Cerebellar nuclear complex (tissue), 1 donor: ENCODE results near the gene BAD.

ENCODE experiments used
- DNase-seq, 2 experiments: peaks; one replicate each; lab custom pipeline; 2025; lab: John Stamatoyannopoulos, UW

The BAD gene

DNA sequence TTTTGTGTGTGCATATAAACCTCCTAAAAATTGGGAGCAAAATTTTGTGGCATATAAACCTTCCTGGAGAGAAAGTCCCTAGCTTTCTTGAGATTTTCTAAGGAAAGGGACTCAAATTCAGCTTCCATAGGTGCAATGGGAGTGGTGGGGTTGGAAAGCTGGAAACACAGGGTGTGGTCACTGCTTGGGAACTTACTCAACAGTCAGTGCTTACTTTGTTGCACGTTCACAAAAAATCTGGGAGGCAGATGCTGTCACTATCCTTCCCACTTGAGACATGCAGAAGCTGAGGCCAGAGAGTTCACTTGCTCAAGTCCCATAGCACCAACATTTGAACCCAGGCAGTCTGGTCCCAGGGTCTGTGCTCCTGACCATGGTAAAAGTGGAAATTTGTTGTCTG lies 11.8 kb upstream of the BAD start:
- DNase-seq, result no peak

- DNase-seq, result no peak
Observed at GRCh38 chr11:64295760-64296159, 11.3 kb upstream of the BAD start.

- DNase-seq, result no peak
Observed at GRCh38 chr11:64294774-64295173, 10.3 kb upstream of the BAD start.

GRCh38 chr11:64292460-64293254 lies 8.2 kb upstream of the BAD start:
- no peak for DNase-seq

- DNase-seq, result no peak
Observed at GRCh38 chr11:64291752-64292459, 7.4 kb upstream of the BAD start.

DNA sequence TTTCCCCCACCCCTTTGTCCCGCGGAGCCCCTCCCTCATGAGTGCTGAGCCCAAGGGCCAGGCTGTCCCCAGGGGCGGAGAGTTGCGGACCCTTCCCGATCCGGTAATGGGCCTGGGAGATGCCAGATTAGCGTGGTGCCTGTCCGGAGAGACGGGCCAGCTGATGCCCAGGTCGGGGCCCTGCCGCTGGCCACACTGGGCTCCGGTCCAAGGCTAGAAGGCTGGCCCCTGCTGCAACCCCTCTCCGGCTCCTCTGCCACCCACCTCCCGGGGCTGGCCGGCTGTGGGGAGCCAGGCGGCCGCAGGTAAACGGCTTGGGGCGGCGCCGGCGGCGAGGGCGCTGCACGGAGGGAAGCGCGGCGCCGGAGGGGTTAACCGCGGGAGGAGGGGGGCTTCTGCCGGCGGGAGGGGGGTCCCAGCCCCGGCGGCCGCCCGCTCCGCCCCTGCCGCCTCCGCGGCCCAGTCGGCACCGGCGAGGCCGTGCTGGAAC lies 6.8 kb upstream of the BAD start, which contains the start of gene KCNK4:
Gene KCNK4 (plus strand): TSS at position 41 of the 490 bp plus-strand sequence. CDS start 1,717 bp downstream, outside the sequence.
- no peak for DNase-seq

- no peak for DNase-seq
Observed at GRCh38 chr11:64290352-64291261, 6.1 kb upstream of the BAD start.

GRCh38 chr11:64289002-64289564 lies 4.6 kb upstream of the BAD start:
- DNase-seq, result no peak

- DNase-seq, result no peak
Observed at GRCh38 chr11:64288353-64288750, 3.9 kb upstream of the BAD start.

DNA sequence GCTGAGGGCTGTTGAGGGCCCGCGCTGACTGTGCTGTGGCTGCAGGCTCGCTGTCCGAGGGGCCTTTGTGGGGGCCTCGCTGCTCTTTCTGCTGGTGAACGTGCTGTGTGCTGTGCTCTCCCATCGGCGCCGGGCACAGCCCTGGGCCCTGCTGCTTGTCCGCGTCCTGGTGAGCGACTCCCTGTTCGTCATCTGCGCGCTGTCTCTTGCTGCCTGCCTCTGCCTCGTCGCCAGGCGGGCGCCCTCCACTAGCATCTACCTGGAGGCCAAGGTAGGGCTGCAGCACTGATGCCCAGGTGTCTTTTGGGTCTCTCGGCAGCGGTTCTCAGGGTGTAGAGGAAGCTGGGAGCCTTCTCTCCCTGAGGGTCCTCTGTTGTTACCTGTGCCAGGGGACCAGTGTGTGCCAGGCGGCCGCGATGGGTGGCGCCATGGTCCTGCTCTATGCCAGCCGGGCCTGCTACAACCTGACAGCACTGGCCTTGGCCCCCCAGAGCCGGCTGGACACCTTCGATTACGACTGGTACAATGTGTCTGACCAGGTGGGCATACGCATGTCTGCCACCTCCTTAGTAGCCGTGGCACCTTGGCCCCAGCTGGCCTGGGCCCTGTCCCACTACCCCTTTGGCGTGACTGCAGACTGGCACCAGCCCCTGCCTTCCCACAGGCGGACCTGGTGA lies 3.3 kb upstream of the BAD start:
- DNase-seq, result no peak

GRCh38 chr11:64286801-64287159 lies 2.3 kb upstream of the BAD start:
- no peak for DNase-seq

DNA sequence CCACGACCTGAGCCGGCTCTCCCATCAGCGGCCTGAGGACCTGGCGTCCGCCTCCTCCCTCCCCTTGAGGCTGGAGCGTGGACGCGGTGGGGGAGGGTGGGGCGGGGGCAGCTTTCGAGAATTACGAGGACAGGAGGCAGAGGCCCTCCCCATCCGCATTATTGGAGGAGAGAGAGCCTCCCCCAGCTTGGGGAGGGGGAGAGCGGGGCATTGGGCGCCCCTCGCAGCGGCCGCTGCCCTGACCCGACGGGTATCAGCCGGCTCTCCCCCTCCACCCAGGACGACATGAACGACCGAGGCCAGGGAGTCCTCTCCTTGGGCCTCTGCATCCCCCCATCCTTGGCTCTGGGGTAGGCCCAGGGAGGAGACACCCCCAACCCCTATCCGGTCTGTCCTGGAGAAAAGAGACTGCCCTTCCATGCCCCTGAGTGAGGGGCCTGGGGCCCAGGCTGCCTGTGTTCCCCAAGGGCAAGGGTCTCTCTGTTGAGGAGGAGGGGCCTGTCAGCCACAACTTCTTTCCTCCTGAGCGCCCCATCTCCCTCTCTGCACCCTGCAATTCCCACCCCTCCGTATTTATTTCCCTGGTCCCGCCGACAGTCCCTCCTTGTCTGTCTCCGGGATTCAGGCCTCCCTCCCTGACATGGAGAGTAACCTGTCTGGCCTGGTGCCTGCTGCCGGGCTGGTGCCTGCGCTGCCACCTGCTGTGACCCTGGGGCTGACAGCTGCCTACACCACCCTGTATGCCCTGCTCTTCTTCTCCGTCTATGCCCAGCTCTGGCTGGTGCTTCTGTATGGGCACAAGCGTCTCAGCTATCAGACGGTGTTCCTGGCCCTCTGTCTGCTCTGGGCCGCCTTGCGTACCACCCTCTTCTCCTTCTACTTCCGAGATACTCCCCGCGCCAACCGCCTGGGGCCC lies 1.7 kb upstream of the BAD start:
- no peak for DNase-seq

DNA sequence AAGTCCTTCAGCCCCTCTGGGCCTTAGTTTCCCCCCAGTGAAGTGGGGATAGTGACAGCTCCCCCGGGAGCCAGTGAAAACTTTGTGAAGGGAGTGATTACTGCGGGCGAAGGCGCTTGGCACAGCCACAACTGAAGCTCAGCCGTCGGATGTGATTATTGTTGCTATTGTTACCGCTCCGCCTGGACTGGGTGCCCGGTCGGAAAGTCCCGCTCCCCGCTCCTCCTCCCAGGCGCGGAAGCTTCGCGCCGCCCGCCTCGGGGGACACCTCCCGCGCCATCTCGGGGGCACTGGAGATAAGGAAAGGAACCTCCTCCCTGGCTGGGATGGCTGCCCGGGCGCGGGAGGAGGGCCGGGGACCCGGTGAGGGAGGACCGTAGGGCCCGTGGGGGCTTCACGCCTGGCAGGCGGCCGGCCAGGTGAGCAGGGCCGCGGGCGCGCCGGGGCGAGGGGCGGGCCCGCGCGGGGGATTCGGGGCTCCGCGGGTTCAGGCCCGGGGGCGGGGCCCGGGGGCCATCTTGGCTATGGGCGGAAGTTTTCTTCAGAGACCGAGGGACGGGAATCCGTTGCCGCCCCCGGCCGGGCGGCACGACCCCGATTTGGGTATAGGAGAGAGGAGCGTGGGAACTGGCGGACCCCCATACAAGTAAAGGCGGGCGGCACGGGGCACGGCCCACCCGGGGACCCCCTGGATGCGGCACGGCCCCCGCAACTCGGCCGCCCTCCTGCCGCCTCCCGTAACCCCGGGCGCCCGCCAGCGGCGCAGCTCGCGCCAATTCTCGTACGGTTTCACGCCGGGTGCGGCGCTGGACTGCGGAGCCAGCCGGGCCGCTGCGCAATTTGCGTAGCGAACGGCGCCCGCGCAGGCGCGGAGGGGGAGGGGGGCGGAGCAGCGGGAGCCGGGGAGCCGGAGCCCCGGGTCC lies 758 bp upstream of the BAD start, which contains the start of gene GPR137:
Gene GPR137 (plus strand): TSS at position 887 of the 923 bp plus-strand sequence. CDS start 677 bp downstream, outside the sequence.
- DNase-seq, result peak in 1 of 2 experiments; percentile 50

- no peak for DNase-seq
Observed at GRCh38 chr11:64283092-64283491, 1.4 kb downstream of the BAD start.

- no peak for DNase-seq
Observed at GRCh38 chr11:64281957-64282770, 2.3 kb downstream of the BAD start.

GRCh38 chr11:64278576-64279190 lies 5.8 kb downstream of the BAD start:
- no peak for DNase-seq

- no peak for DNase-seq
Observed at GRCh38 chr11:64276653-64277431, 7.6 kb downstream of the BAD start.
